ENCODE data around the gene MICA.
"Not testable (repeated sequence)": the region's sequence is repeated elsewhere in the genome, so short reads cannot be mapped to it uniquely, and the experiment has no call there.

The MICA gene

GRCh38 chr6:31403283-31404060 lies at the start of gene MICA:
TSS of gene MICA (plus strand) at chr6:31403595. CDS start at chr6:31403633, 38 bp downstream.
- DNase-seq = peak; percentile 46 to 50

- DNase-seq = no peak
These were observed 49.1 kb upstream of the MICA start for GRCh38 chr6:31354158-31354863.

- DNase-seq = no peak
These were observed 48.4 kb upstream of the MICA start for GRCh38 chr6:31354864-31355582.

- no peak for DNase-seq
These were observed 47.8 kb upstream of the MICA start for GRCh38 chr6:31355583-31355948.

- peak in 1 of 2 experiments; percentile 33 for DNase-seq
These were observed 47.0 kb upstream of the MICA start for GRCh38 chr6:31356216-31356945.

- peak; percentile 75 to 81 for DNase-seq
These were observed 46.4 kb upstream of the MICA start, which contains the start of gene HLA-B for GRCh38 chr6:31356946-31357466. TSS of gene HLA-B (minus strand) at chr6:31357179. CDS start at chr6:31357158, 21 bp downstream.

- no peak for DNase-seq
These were observed 45.5 kb upstream of the MICA start for GRCh38 chr6:31357886-31358285.

- no peak for DNase-seq
These were observed 45.1 kb upstream of the MICA start for GRCh38 chr6:31358302-31358701.

GRCh38 chr6:31359581-31359980 lies 43.8 kb upstream of the MICA start:
- DNase-seq = no peak

GRCh38 chr6:31362751-31363150 lies 40.6 kb upstream of the MICA start:
- no peak for DNase-seq

- DNase-seq = no peak
These were observed 39.6 kb upstream of the MICA start for GRCh38 chr6:31363811-31364210.

GRCh38 chr6:31365864-31366263 lies 37.5 kb upstream of the MICA start:
- no peak for DNase-seq

- DNase-seq = peak; percentile 85 to 88
These were observed 36.5 kb upstream of the MICA start for GRCh38 chr6:31366693-31367470.

GRCh38 chr6:31368461-31368860 lies 34.9 kb upstream of the MICA start:
- DNase-seq = no peak

- DNase-seq = not testable (repeated sequence)
These were observed 29.3 kb upstream of the MICA start for GRCh38 chr6:31374118-31374517.

- no peak for DNase-seq
These were observed 27.7 kb upstream of the MICA start for GRCh38 chr6:31375699-31376098.

- DNase-seq = no peak
These were observed 26.4 kb upstream of the MICA start for GRCh38 chr6:31377029-31377428.

GRCh38 chr6:31378062-31378720 lies 25.2 kb upstream of the MICA start:
- DNase-seq = no peak

- no peak for DNase-seq
These were observed 24.7 kb upstream of the MICA start for GRCh38 chr6:31378721-31379103.

GRCh38 chr6:31379850-31380249 lies 23.5 kb upstream of the MICA start:
- DNase-seq = no peak

- no peak for DNase-seq
These were observed 21.7 kb upstream of the MICA start for GRCh38 chr6:31381666-31382065.
